Measurements from ENCODE around the gene MED13L. TPM values are rescaled to one million over a fixed set of nuclear protein-coding genes. Genes with fewer than 3 reads are reported as not detected.

MED13L gene
- total RNA-seq, 2 experiments from 2014 or later = 74.7 to 76.9 TPM

GRCh38 chr12:116153113-116153512 is 124.4 kb downstream of the MED13L start:
- no peak for ATAC-seq
- POLR2A ChIA-PET = no interaction called here

DNA sequence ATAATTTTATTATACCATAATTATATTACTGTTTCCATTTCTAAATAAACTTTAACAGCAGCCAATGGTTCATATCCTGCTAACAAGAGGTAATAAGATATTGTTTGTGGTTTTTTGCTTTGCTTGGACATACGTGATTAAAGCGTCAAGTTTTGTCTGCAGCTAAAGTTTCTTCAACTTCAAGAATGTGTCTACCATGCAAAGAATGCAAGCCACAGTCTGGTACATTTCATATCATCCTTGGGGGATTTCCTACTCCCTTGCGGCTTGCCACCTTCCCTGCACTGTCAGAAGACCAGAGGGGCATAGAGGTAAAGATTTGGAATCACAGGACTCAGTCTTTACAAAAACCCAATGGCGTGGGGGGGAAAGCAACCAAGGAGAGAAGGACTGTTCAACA is 125.2 kb downstream of the MED13L start:
- Mint-ChIP-seq H3K9me3 (ENCODE audit: insufficient read depth) (no peaks in the 10 kb centered on the region), H3K4me1 (ENCODE audit: low read depth) (peaks cover 18% of the 10 kb centered on the region), H3K36me3 (ENCODE audit: low read depth) (no peaks in the 10 kb centered on the region), H3K4me3 (no peak overlapping the region), H3K27ac (no peak overlapping the region), H3K27me3 (ENCODE audit: low read depth) (no peaks in the 10 kb centered on the region)
- ATAC-seq = no peak
- ChIA-PET CTCF (no interaction called here), POLR2A (no interaction called here)
- no peak for DNase-seq

More at GRCh38 chr12:116153113-116153512, 124.4 kb downstream of the MED13L start:
- Mint-ChIP-seq H3K27me3 (ENCODE audit: low read depth) (no peaks in the 10 kb centered on the region), H3K9me3 (ENCODE audit: insufficient read depth) (no peaks in the 10 kb centered on the region), H3K36me3 (ENCODE audit: low read depth) (peaks cover 3% of the 10 kb centered on the region), H3K4me1 (ENCODE audit: low read depth) (peaks cover 24% of the 10 kb centered on the region), H3K27ac (no peak overlapping the region), H3K4me3 (no peak overlapping the region)
- CTCF ChIA-PET = no interaction called here
- no peak for DNase-seq

DNA sequence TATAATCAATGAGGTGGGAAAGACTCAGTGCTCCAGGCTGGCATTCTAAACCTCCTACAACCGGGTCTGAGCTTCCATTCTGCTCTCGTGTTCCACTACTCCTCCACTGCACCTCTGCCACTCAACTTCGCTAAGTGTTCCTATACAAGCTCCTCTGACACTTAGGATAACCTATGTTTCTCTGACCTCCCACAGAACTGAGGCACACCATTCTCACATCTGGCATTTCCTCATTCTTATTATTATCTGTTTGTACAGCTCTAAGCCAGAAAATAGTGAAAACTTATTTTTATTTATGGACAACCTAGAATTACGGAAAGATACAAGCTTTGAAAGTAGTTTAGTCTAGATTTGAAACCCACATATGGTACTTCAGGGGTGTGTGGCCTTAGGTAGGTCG is 127.0 kb downstream of the MED13L start:
- POLR2A ChIA-PET = interaction anchor here (0.6 kb wide), 1 partner anchor 22 kb away, joined by 3 read pairs; no protein-coding TSS in a partner anchor
- H3K9me3 Mint-ChIP-seq (ENCODE audit: insufficient read depth) = no peaks in the 10 kb centered on the region
- no peak for ATAC-seq
- H3K4me3 Mint-ChIP-seq = no peak overlapping the region
- H3K4me1 Mint-ChIP-seq (ENCODE audit: low read depth) = peaks cover 18% of the 10 kb centered on the region
- CTCF ChIA-PET = interaction anchor here (0.7 to 1.2 kb wide), 3 partner anchors 9 to 27 kb away, joined by 3 read pairs; no protein-coding TSS in a partner anchor
- H3K27me3 Mint-ChIP-seq (ENCODE audit: low read depth) = no peaks in the 10 kb centered on the region
- no peak overlapping the region for H3K27ac Mint-ChIP-seq
- no peaks in the 10 kb centered on the region for H3K36me3 Mint-ChIP-seq (ENCODE audit: low read depth)
- no peak for DNase-seq

- DNase-seq (no peak), ATAC-seq (no peak)
- ChIA-PET CTCF (interaction anchor here (0.7 to 1.2 kb wide), 3 partner anchors 9 to 460 kb away, joined by 3 read pairs; no protein-coding TSS in a partner anchor), POLR2A (no interaction called here)
- Mint-ChIP-seq H3K27me3 (ENCODE audit: low read depth) (no peaks in the 10 kb centered on the region), H3K27ac (no peak overlapping the region), H3K4me1 (ENCODE audit: low read depth) (peaks cover 18% of the 10 kb centered on the region), H3K4me3 (no peak overlapping the region), H3K36me3 (ENCODE audit: low read depth) (no peaks in the 10 kb centered on the region), H3K9me3 (ENCODE audit: insufficient read depth) (no peaks in the 10 kb centered on the region)
Measured at GRCh38 chr12:116150001-116150400, 127.5 kb downstream of the MED13L start.

- DNase-seq = no peak
- ChIA-PET CTCF (interaction anchor here (0.9 kb wide), 1 partner anchor 461 kb away, joined by 3 read pairs; no protein-coding TSS in a partner anchor), POLR2A (no interaction called here)
- H3K27me3 Mint-ChIP-seq (ENCODE audit: low read depth) = no peaks in the 10 kb centered on the region
- no peak overlapping the region for H3K27ac Mint-ChIP-seq
- no peaks in the 10 kb centered on the region for H3K36me3 Mint-ChIP-seq (ENCODE audit: low read depth)
- no peaks in the 10 kb centered on the region for H3K9me3 Mint-ChIP-seq (ENCODE audit: insufficient read depth)
- no peak for ATAC-seq
- no peak overlapping the region for H3K4me3 Mint-ChIP-seq
- H3K4me1 Mint-ChIP-seq (ENCODE audit: low read depth) = peaks cover 27% of the 10 kb centered on the region
Measured at GRCh38 chr12:116148844-116149243, 128.6 kb downstream of the MED13L start.

DNA sequence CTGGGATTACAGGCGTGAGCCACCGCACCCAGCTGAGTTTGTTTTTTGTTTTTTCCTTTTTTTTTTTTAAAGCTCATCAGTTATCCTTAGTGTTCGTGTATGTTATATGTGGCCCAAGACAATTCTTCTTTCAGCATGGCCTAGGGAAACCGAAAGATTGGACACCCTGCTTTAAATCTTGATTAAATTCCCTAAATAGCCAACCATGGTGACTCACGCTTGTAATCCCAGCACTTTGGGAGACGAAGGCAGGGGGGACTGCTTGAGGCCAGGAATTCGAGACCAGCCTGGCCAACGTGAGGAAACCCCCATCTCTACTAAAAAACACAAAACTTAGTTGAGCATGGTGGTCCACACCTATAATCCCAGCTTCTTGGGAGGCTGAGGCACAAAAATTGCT is 131.1 kb downstream of the MED13L start:
- no peaks in the 10 kb centered on the region for H3K27me3 Mint-ChIP-seq (ENCODE audit: low read depth)
- no peaks in the 10 kb centered on the region for H3K9me3 Mint-ChIP-seq (ENCODE audit: insufficient read depth)
- no peak overlapping the region for H3K4me3 Mint-ChIP-seq
- peaks cover 38% of the 10 kb centered on the region for H3K4me1 Mint-ChIP-seq (ENCODE audit: low read depth)
- no peak for DNase-seq
- CTCF ChIA-PET = interaction anchor here (1.2 to 1.6 kb wide), 3 partner anchors 9 to 90 kb away, joined by 3 to 5 read pairs (median 4); no protein-coding TSS in a partner anchor
- ATAC-seq = no peak
- POLR2A ChIA-PET = no interaction called here
- no peak overlapping the region for H3K27ac Mint-ChIP-seq
- H3K36me3 Mint-ChIP-seq (ENCODE audit: low read depth) = no peaks in the 10 kb centered on the region

GRCh38 chr12:116145451-116145850 is 132.0 kb downstream of the MED13L start:
- DNase-seq (no peak), ATAC-seq (no peak)
- Mint-ChIP-seq H3K9me3 (ENCODE audit: insufficient read depth) (no peaks in the 10 kb centered on the region), H3K27ac (no peak overlapping the region), H3K4me1 (ENCODE audit: low read depth) (peaks cover 38% of the 10 kb centered on the region), H3K4me3 (no peak overlapping the region), H3K36me3 (ENCODE audit: low read depth) (no peaks in the 10 kb centered on the region), H3K27me3 (ENCODE audit: low read depth) (no peaks in the 10 kb centered on the region)
- CTCF ChIA-PET = interaction anchor here (1.3 to 1.6 kb wide), 2 partner anchors 8 to 91 kb away, joined by 4 to 5 read pairs; no protein-coding TSS in a partner anchor
- POLR2A ChIA-PET = no interaction called here

DNA sequence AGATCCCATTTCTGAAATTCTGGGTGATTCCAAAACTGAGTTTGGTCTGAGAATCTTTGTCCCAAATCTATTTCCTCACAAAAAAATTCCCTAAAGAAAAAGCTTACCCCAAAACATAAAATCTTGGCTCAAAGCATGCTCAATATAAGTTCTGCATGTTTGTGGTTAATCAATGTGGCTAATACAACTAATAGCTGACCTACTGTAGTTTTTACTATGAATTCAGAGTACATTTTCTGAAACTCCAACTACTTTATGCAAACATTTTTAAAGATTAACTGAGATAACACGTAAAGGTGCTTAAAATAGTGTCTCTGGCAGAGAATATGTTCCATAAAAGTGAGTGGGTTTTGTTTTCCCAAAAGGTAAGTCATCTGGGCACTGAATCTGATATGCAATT is 133.1 kb downstream of the MED13L start:
- Mint-ChIP-seq H3K36me3 (ENCODE audit: low read depth) (no peaks in the 10 kb centered on the region), H3K4me1 (ENCODE audit: low read depth) (peaks cover 43% of the 10 kb centered on the region), H3K27me3 (ENCODE audit: low read depth) (no peaks in the 10 kb centered on the region), H3K4me3 (no peak overlapping the region), H3K9me3 (ENCODE audit: insufficient read depth) (no peaks in the 10 kb centered on the region), H3K27ac (peak overlapping the region; percentile 10)
- POLR2A ChIA-PET = no interaction called here
- CTCF ChIA-PET = no interaction called here
- DNase-seq (no peak), ATAC-seq (no peak)

GRCh38 chr12:116143909-116144308 is 133.6 kb downstream of the MED13L start:
- DNase-seq (no peak), ATAC-seq (peak; percentile 18)
- ChIA-PET POLR2A (no interaction called here), CTCF (interaction anchor here (1.6 to 3.4 kb wide), 2 partner anchors 92 to 132 kb away, joined by 3 to 22 read pairs; no protein-coding TSS in a partner anchor)
- Mint-ChIP-seq H3K9me3 (ENCODE audit: insufficient read depth) (no peaks in the 10 kb centered on the region), H3K27me3 (ENCODE audit: low read depth) (no peaks in the 10 kb centered on the region), H3K27ac (peak overlapping the region; percentile 10), H3K4me3 (no peak overlapping the region), H3K4me1 (ENCODE audit: low read depth) (peaks cover 43% of the 10 kb centered on the region), H3K36me3 (ENCODE audit: low read depth) (no peaks in the 10 kb centered on the region)

DNA sequence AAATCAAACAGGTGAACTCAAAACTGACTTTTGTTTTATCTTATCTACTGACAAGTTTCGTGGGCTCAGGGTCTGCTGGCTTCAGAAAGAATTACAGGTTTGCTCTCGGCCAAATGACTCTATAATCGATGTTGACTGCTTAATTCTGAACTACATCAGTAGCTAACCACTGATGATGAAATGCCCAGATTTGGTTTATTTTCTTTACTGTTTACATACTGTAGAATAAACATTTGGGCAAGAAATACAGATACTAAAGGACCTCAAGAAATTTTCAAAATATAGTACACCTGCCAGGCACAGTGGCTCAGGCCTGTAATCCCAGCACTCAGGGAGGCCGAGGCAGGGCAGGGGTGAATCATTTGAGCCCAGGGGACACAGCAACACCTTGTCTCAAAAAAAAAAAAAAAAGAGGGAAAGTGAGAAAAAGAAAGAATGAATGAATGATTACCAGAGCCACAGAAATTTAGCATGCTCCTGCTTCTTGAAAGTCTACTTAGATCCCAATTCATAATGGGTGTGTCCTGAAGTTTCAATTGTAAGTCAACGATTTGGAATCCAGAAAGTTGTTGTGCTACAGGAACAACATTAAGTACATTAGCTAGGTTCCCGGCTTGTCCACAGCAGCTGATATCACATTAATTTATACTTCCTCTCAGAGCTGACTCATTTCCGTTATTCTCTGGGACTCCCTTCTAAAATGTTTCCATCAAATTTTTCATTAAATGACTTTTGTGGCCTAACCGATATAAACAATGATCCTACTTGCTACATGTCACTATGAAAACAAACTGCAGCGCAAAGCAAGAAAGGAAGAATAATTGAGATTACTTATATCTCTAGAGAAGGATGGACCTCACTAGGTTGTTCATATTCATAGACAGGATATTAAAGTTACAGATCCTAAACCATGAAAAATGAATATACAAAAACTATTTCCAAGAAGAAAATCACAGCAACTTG is 134.3 kb downstream of the MED13L start:
- ATAC-seq (peak; percentile 75), DNase-seq (no peak)
- ChIA-PET CTCF (interaction anchor here (0.7 to 3.4 kb wide), 6 partner anchors 10 to 457 kb away, joined by 3 to 22 read pairs (median 3); no protein-coding TSS in a partner anchor), POLR2A (no interaction called here)
- H3K4me1 Mint-ChIP-seq (ENCODE audit: low read depth) = peaks cover 45% of the 10 kb centered on the region
- peak overlapping the region; percentile 58 for H3K27ac Mint-ChIP-seq
- H3K36me3 Mint-ChIP-seq (ENCODE audit: low read depth) = no peaks in the 10 kb centered on the region
- no peak overlapping the region for H3K4me3 Mint-ChIP-seq
- no peaks in the 10 kb centered on the region for H3K27me3 Mint-ChIP-seq (ENCODE audit: low read depth)
- H3K9me3 Mint-ChIP-seq (ENCODE audit: insufficient read depth) = no peaks in the 10 kb centered on the region

GRCh38 chr12:116141833-116142162 is 135.7 kb downstream of the MED13L start:
- ChIA-PET POLR2A (no interaction called here), CTCF (interaction anchor here (0.8 to 3.4 kb wide), 14 partner anchors 23 to 567 kb away, joined by 3 to 22 read pairs (median 5); no protein-coding TSS in a partner anchor)
- DNase-seq = no peak
- H3K27ac Mint-ChIP-seq = no peak overlapping the region
- no peaks in the 10 kb centered on the region for H3K27me3 Mint-ChIP-seq (ENCODE audit: low read depth)
- H3K9me3 Mint-ChIP-seq (ENCODE audit: insufficient read depth) = no peaks in the 10 kb centered on the region
- H3K36me3 Mint-ChIP-seq (ENCODE audit: low read depth) = no peaks in the 10 kb centered on the region
- ATAC-seq = no peak
- H3K4me3 Mint-ChIP-seq = no peak overlapping the region
- H3K4me1 Mint-ChIP-seq (ENCODE audit: low read depth) = peaks cover 53% of the 10 kb centered on the region

Data from activated CD8-positive, alpha-beta T cell treated with anti-CD3 and anti-CD28 coated beads, Interleukin-2, amount 10 ng/mL, durations not matched to agents 7 days and 5 days (primary cell).